Spleen (tissue), 11 donors: Measurements from ENCODE around the gene TEAD1. TPM values are rescaled to one million over a fixed set of nuclear protein-coding genes. Genes with fewer than 3 reads are reported as not detected.

ENCODE experiments used
- DNase-seq: peaks from one replicate; pipeline ENCODE4 v3.0.0-alpha.2; 2020
- H3K27ac ChIP-seq, 8 donors: fragments of 200-600 bp; sonication (generic) in 7 of 8; 1 replicate in 4 of 8; 2 replicates in 4 of 8; pipeline versions ENCODE4 v1.5.0 to v1.8.0; 2016 to 2021; ENCODE audit warnings: inconsistent platforms in 4 of 8, mild to moderate bottlenecking in 4 of 8, moderate library complexity in 1 of 8
- H3K27me3 ChIP-seq, 7 donors: fragments of 200-600 bp; sonication (generic) in 6 of 7; replicated peaks in 1 of 7; 1 replicate in 4 of 7; 2 replicates in 3 of 7; pipeline versions ENCODE4 v1.5.0 to v1.8.0; 2016 to 2021; ENCODE audit warnings: inconsistent platforms in 3 of 7, mild to moderate bottlenecking in 1 of 7
- H3K36me3 ChIP-seq, 6 donors: fragments of 200-600 bp; sonication (generic) in 5 of 6; 1 replicate in 4 of 6; 2 replicates in 2 of 6; pipeline versions ENCODE4 v1.5.0 to v1.8.0; 2016 to 2021; ENCODE audit warnings: inconsistent platforms in 2 of 6
- H3K4me1 ChIP-seq, 6 donors: fragments of 200-600 bp; sonication (generic) in 5 of 6; 1 replicate in 3 of 6; 2 replicates in 3 of 6; pipeline versions ENCODE4 v1.5.0 to v1.8.0; 2016 to 2021; ENCODE audit warnings: inconsistent platforms in 3 of 6
- H3K4me3 ChIP-seq, 8 donors: fragments of 200-600 bp; sonication (generic) in 7 of 8; 1 replicate in 4 of 8; 2 replicates in 4 of 8; pipeline versions ENCODE4 v1.5.0 to v1.8.0; 2016 to 2021; ENCODE audit warnings: inconsistent platforms in 4 of 8, mild to moderate bottlenecking in 4 of 8, moderate library complexity in 2 of 8
- H3K9me3 ChIP-seq, 8 donors: fragments of 200-600 bp; sonication (generic) in 7 of 8; 1 replicate in 4 of 8; 2 replicates in 4 of 8; pipeline versions ENCODE4 v1.5.0 to v1.8.0; 2016 to 2021; ENCODE audit warnings: inconsistent platforms in 4 of 8
- POLR2A ChIP-seq, 3 donors: fragments of 450-650 bp; IDR thresholded peaks; one replicate each; pipeline ENCODE4 v1.5.1; 2017; ENCODE audit warnings: antibody characterized with exemption in 3 of 3, mild to moderate bottlenecking in 1 of 3
- POLR2AphosphoS5 ChIP-seq, 3 donors: sonication (generic); formaldehyde crosslinking; IDR thresholded peaks; one replicate each; pipeline ENCODE4 v1.5.1; 2017; ENCODE audit warnings: antibody characterized with exemption in 3 of 3
- WGBS, 5 donors: extraction: QIAGEN DNeasy Blood & Tissue Kit in 3 of 5; methylation state at CpG; one replicate each; pipeline versions ENCODE4 v1.1.5 to v1.1.7; 2013 to 2018; 5-methylcytosine and 5-hydroxymethylcytosine counted together
- intact Hi-C: fragments of 100-400 bp; cut with DNase I; formaldehyde crosslinking; loops from one replicate; pipeline ENCODE4 v1.15.0; 2023; ENCODE audit warnings: low total_unique reads
- polyA plus RNA-seq, 3 donors: library from polyadenylated mRNA; stranded (reverse); fragments of 200-250 nt; gene quantifications; one replicate each; pipeline ENCODE4 v1.2.1, GENCODE V29; 2013
- total RNA-seq, 7 donors: library from RNA; depleted of rRNA in 3 of 7; stranded (reverse); fragments of >200 nt in 3 of 7; fragmentation: NEBNext Ultra II Directional in 4 of 7; extraction: Animal tissue kit (Norgen Biotek cat#: 25700) in 4 of 7; gene quantifications; one replicate each; pipeline versions ENCODE4 v1.1.0 to v1.2.1, GENCODE V29; 2016 to 2021
- TF ChIP-seq, protein P1 (sequence below), 11 experiments: fragments of 200-600 bp in 7 of 11; fragments of 450-650 bp in 4 of 11; sonication (generic) in 4 of 11; IDR thresholded peaks in 8 of 11; conservative IDR thresholded peaks in 3 of 11; 1 replicate in 7 of 11; 2 replicates in 4 of 11; pipeline versions ENCODE4 v1.4.0 to v1.8.0; 2016 to 2021; ENCODE audit warnings: antibody characterized with exemption in 11 of 11, inconsistent platforms in 4 of 11, mild to moderate bottlenecking in 1 of 11
- donor health status: healthy with polysubstance abuse.
- donor health status: DM: no; HTN: no; CAD: no; lungs with moderate emphysema.
- donor health status: DM: no; HTN: no; CAD: no.
- donor health status: Bipolar disorder and iron deficiency.
- donor health status: healthy.
- donor health status: DM: no; HTN: no; CAD: no.
- donor health status: DM: yes; HTN: yes; CAD: no.

TEAD1 gene
- total and polyA plus RNA-seq, 10 donors: 0.93 to 46.0 (median 18.6) TPM

- DNase-seq: no peak
- TF ChIP-seq, protein P1, sequence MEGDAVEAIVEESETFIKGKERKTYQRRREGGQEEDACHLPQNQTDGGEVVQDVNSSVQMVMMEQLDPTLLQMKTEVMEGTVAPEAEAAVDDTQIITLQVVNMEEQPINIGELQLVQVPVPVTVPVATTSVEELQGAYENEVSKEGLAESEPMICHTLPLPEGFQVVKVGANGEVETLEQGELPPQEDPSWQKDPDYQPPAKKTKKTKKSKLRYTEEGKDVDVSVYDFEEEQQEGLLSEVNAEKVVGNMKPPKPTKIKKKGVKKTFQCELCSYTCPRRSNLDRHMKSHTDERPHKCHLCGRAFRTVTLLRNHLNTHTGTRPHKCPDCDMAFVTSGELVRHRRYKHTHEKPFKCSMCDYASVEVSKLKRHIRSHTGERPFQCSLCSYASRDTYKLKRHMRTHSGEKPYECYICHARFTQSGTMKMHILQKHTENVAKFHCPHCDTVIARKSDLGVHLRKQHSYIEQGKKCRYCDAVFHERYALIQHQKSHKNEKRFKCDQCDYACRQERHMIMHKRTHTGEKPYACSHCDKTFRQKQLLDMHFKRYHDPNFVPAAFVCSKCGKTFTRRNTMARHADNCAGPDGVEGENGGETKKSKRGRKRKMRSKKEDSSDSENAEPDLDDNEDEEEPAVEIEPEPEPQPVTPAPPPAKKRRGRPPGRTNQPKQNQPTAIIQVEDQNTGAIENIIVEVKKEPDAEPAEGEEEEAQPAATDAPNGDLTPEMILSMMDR (IDR thresholded peaks at IDR 0.05 in 8 of 11, conservative IDR thresholded peaks at IDR 0.05 in 3 of 11): no peak
- no peak for TF ChIP-seq POLR2AphosphoS5 (IDR thresholded peaks at IDR 0.05)
- no peak for TF ChIP-seq POLR2A (IDR thresholded peaks at IDR 0.05)
- 65 to 94% (median 87%) methylated on average over 1 of the region's 1 CpG for WGBS, 5 donors
- Histone ChIP-seq H3K9me3 (no peaks in the 10 kb centered on the region), H3K4me3 (no peak overlapping the region), H3K36me3 (no peaks in the 10 kb centered on the region), H3K27me3 (peaks cover 0 to 7% (median 0%) of the 10 kb centered on the region in 7 donors), H3K27ac (no peak overlapping the region), H3K4me1 (no peaks in the 10 kb centered on the region)
- intact Hi-C loops: no loop called here
These were observed 299.4 kb downstream of the TEAD1 start for GRCh38 chr11:12973528-12974181.

GRCh38 chr11:12975195-12975594 lies 301.0 kb downstream of the TEAD1 start:
- peaks cover 0 to 5% (median 0%) of the 10 kb centered on the region in 7 donors for H3K27me3 ChIP-seq
- no peak overlapping the region for H3K4me3 ChIP-seq
- intact Hi-C loops: no loop called here
- H3K4me1 ChIP-seq: no peaks in the 10 kb centered on the region
- TF ChIP-seq POLR2AphosphoS5 (IDR thresholded peaks at IDR 0.05) (no peak), POLR2A (IDR thresholded peaks at IDR 0.05) (no peak)
- TF ChIP-seq, protein P1 (IDR thresholded peaks at IDR 0.05 in 8 of 11, conservative IDR thresholded peaks at IDR 0.05 in 3 of 11): no peak
- no peaks in the 10 kb centered on the region for H3K36me3 ChIP-seq
- no peak for DNase-seq
- no peaks in the 10 kb centered on the region for H3K9me3 ChIP-seq
- H3K27ac ChIP-seq: no peak overlapping the region
- WGBS, 5 donors: 31 to 59% (median 36%) methylated on average over 2 of the region's 2 CpGs

DNA sequence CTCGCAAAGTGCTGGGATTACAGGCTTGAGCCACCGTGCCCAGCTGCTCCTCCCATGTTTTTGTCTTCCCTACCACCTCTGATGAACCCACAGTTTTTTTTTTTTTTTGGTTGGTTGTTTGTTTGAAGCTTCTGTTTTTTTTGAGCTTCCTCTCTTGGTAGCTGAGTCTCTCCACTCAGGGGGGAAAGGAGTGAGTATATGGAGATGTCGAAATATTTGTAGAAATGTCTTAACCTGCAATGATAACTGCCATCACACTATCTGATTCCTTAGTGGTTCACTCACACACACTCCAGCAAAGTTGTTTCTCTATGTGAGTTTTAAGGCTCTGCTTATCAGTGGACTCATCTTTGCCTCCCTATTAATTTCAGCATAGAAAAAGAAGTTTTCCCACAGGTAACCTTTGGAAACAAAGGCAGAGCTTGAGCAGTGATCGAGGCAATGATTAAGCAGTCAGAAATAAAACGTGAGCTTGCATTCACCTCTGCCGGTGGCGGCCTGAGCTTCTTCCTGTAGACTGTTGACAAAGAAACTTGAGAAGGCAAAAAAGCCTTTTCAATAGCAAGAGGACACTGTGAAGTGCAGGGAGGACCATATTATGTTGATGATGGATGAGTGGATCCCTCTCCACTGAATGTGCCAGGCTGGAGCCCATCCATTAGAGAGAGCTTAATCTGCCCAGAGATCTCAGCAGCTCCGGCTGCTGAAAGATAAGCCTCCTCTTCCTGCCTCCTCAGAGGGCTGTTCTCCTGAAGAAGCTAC lies 305.9 kb downstream of the TEAD1 start:
- Histone ChIP-seq H3K4me3 (no peak overlapping the region), H3K4me1 (no peaks in the 10 kb centered on the region), H3K36me3 (no peaks in the 10 kb centered on the region), H3K9me3 (no peaks in the 10 kb centered on the region), H3K27ac (no peak overlapping the region), H3K27me3 (peaks cover 0 to 10% (median 0%) of the 10 kb centered on the region in 7 donors)
- intact Hi-C loops: no loop called here
- no peak for TF ChIP-seq POLR2AphosphoS5 (IDR thresholded peaks at IDR 0.05)
- WGBS, 5 donors: 28 to 44% (median 43%) methylated on average over 7 to 8 of the region's 8 CpGs
- DNase-seq: no peak

DNA sequence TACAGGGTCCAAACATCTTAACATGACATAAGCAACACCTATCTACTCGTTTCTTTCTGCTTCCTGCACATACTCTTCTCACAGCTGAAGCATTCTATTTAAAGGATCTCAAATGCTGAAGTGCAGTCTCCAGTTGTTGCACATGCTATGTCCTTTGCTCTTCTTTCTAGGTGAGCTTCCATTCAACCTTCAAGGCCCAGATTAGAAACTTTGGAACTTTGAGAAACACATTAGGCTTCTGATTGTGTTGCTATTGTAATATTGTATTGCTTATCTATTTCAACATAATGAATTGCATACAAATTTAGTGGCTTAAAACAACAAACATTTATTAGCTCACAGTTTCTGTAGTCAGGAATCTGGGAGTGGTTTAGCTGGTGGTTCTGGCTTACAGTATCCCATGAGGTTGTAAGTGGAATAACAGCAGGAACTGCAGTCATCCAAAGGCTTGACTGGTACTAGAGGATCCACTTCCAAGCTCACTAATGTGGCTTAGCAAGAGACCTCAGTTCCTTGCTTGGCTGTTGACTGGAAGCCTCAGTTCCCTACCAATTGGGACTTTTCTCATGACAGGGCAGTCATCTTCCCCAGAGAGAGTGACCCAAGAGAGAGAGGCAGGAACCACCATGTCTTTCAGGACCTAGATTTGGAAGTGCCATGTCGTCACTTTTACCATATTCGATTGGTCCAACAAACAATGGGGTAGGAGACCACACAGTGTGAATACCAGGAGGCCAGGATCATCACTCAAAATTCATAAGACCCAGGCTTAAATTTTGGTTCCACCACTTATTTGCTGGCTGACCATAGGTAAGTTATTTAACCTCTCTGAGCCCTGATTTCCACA lies 307.7 kb downstream of the TEAD1 start:
- TF ChIP-seq, protein P1 (IDR thresholded peaks at IDR 0.05 in 8 of 11, conservative IDR thresholded peaks at IDR 0.05 in 3 of 11): no peak
- TF ChIP-seq POLR2A (IDR thresholded peaks at IDR 0.05) (no peak), POLR2AphosphoS5 (IDR thresholded peaks at IDR 0.05) (no peak)

More for the DNA sequence above, 307.7 kb downstream of the TEAD1 start:
- intact Hi-C loops: no loop called here
- no peaks in the 10 kb centered on the region for H3K4me1 ChIP-seq
- WGBS, 5 donors: 62 to 78% (median 67%) methylated on average over 3 of the region's 3 CpGs
- peaks cover 0 to 16% (median 0%) of the 10 kb centered on the region in 7 donors for H3K27me3 ChIP-seq
- H3K4me3 ChIP-seq: no peak overlapping the region
- no peak overlapping the region for H3K27ac ChIP-seq
- no peak for DNase-seq
- H3K36me3 ChIP-seq: no peaks in the 10 kb centered on the region
- no peaks in the 10 kb centered on the region for H3K9me3 ChIP-seq
